Colon (tissue), 2 donors: ENCODE data around the gene SH3PXD2A.

Source experiments
- FAIRE-seq: peaks from 2 replicates; lab custom pipeline; 2012; peaks lifted over from hg19 to GRCh38; lab: Jason Lieb, UNC
- donor health status: control.
- donor health status: control.

The SH3PXD2A gene

GRCh38 chr10:103877861-103878260, 22.5 kb upstream of the SH3PXD2A start:
- no peak for FAIRE-seq

- no peak for FAIRE-seq
These were observed 20.8 kb upstream of the SH3PXD2A start for GRCh38 chr10:103876155-103876554.

GRCh38 chr10:103874730-103875129, 19.4 kb upstream of the SH3PXD2A start:
- FAIRE-seq = no peak

- no peak for FAIRE-seq
These were observed 17.0 kb upstream of the SH3PXD2A start for GRCh38 chr10:103872137-103872931.

GRCh38 chr10:103871006-103871405, 15.6 kb upstream of the SH3PXD2A start:
- no peak for FAIRE-seq

- no peak for FAIRE-seq
These were observed 15.1 kb upstream of the SH3PXD2A start for GRCh38 chr10:103870516-103870915.

GRCh38 chr10:103869336-103869735, 14.0 kb upstream of the SH3PXD2A start:
- FAIRE-seq = no peak

GRCh38 chr10:103868200-103868599, 12.8 kb upstream of the SH3PXD2A start:
- FAIRE-seq = no peak

GRCh38 chr10:103861505-103861904, 6.1 kb upstream of the SH3PXD2A start:
- no peak for FAIRE-seq

GRCh38 chr10:103859161-103860086, 4.0 kb upstream of the SH3PXD2A start:
- FAIRE-seq = no peak

GRCh38 chr10:103858360-103858759, 3.0 kb upstream of the SH3PXD2A start:
- FAIRE-seq = no peak

- FAIRE-seq = no peak
These were observed 1.4 kb upstream of the SH3PXD2A start for GRCh38 chr10:103856797-103857170.

- FAIRE-seq = no peak
These were observed 748 bp upstream of the SH3PXD2A start for GRCh38 chr10:103855852-103856796.

GRCh38 chr10:103854686-103855391, 537 bp downstream of the SH3PXD2A start:
- FAIRE-seq = no peak

- no peak for FAIRE-seq
These were observed 1.1 kb downstream of the SH3PXD2A start for GRCh38 chr10:103854265-103854685.

GRCh38 chr10:103853428-103854264, 1.7 kb downstream of the SH3PXD2A start:
- no peak for FAIRE-seq

- no peak for FAIRE-seq
These were observed 2.5 kb downstream of the SH3PXD2A start for GRCh38 chr10:103852856-103853255.

GRCh38 chr10:103852189-103852711, 3.1 kb downstream of the SH3PXD2A start:
- FAIRE-seq = no peak

GRCh38 chr10:103851261-103851660, 4.1 kb downstream of the SH3PXD2A start:
- FAIRE-seq = no peak

- FAIRE-seq = no peak
These were observed 4.8 kb downstream of the SH3PXD2A start for GRCh38 chr10:103850572-103850895.
